LNCAP (cell line): ENCODE measurements around the gene RD3L.

Experiments
- TF ChIP-seq, protein P1 (sequence below): fragments of 450-650 bp; IDR thresholded peaks from 2 replicates; pipeline ENCODE4 v1.5.1; 2017; ENCODE audit warnings: mild to moderate bottlenecking

RD3L gene

DNA sequence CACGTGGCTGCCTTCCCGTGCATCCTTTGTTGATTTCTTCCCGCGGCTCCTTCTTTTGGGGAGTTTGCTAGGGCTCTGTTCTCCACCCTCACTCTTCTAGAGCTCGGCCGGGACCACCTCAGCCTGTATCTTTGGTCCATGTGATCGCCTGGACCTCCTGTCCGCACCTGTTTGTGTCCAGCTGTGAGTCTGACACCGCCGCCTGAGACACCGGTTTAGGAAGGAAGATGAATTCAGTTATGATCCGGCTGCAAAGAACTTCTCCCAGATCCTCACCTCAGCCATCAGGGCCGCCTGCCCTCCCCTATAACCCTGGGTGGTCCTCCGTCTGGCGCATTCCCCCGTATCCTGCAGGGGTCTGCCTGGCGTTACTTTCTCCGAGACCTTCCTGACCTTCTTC is 14.8 kb downstream of the RD3L start:
- TF ChIP-seq, protein P1, sequence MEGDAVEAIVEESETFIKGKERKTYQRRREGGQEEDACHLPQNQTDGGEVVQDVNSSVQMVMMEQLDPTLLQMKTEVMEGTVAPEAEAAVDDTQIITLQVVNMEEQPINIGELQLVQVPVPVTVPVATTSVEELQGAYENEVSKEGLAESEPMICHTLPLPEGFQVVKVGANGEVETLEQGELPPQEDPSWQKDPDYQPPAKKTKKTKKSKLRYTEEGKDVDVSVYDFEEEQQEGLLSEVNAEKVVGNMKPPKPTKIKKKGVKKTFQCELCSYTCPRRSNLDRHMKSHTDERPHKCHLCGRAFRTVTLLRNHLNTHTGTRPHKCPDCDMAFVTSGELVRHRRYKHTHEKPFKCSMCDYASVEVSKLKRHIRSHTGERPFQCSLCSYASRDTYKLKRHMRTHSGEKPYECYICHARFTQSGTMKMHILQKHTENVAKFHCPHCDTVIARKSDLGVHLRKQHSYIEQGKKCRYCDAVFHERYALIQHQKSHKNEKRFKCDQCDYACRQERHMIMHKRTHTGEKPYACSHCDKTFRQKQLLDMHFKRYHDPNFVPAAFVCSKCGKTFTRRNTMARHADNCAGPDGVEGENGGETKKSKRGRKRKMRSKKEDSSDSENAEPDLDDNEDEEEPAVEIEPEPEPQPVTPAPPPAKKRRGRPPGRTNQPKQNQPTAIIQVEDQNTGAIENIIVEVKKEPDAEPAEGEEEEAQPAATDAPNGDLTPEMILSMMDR, result no peak

DNA sequence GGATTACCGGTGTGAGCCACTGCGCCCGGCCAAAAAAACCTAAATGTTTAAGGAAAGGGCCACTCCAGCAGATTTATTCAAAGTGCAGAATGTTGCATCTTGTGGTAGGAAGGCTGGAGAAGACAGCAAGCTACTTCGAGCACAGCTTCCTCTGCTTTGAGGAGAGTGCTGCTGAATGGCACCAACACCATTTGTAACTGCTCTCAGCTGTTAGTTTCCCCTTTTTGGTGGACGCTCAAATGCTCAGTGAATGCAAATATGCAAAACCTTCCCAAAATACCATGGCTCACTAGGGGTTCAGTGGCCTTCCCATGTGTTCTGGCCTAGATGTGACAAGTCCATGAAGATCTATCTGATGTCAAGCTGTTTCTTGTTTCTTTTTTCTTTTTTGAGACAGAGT is 17.0 kb downstream of the RD3L start:
- TF ChIP-seq, protein P1, result no peak

DNA sequence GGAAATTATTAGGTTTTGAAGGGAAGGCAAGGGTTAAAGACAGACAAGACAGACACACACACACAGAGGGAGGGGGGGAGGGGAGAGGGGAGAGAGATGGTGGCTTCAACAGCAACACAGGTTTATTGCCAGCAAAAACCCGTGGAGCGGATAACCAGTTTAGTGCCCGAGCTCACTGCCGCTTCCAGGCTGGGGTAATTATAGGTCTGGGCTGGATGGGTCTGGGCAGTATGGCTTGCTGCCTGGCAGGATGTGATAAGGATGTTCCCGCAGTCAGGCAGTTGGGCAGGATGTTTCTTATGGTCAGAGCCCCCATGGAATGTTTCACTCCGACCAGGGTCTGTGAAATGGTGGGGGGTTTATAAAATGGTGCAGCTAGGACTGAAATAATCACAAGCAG is 18.5 kb downstream of the RD3L start:
- TF ChIP-seq, protein P1, result no peak

DNA sequence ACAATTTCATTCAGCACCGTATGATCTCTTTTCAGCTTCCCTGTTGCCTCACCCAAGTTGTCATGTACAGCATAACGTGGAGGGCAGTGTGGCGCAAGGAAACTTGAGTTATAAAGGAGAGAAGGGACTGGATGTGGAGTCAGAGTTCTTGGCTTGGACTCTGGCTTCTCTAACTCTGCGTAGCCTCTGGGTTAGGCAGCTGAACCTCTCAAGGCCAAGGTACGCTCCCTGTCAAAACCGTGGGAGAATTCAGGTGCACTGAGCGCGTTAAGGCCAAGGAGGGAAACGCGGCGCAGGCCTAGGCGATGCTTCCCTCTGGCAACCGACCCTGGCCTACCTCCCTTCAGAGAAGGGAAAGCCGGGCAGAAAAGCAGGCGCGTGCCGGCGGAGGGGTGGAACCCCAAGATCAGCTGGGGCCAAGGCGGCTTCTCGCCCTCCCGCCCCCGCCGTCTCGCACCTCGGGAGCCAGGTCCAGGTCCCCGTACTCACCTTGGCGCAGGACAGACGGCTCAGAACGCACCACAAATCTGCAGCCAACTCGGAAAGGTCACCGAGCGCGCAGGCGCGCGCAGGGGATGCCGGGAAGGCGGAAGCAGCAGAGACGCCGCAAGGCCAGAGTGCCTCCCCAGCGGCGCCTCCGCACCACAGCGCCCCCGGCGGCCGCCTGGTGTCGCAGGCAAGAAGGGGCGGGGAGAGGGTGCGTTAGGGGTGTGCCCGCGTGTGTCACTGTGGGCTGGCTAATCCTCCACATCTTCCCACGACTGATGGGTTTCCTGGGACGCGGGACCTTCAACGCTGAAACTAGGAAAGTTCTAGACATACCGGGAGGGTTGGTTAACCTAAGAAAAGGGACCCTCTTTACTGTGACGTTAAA is 21.1 kb downstream of the RD3L start:
- TF ChIP-seq, protein P1, result peak; percentile 96

DNA sequence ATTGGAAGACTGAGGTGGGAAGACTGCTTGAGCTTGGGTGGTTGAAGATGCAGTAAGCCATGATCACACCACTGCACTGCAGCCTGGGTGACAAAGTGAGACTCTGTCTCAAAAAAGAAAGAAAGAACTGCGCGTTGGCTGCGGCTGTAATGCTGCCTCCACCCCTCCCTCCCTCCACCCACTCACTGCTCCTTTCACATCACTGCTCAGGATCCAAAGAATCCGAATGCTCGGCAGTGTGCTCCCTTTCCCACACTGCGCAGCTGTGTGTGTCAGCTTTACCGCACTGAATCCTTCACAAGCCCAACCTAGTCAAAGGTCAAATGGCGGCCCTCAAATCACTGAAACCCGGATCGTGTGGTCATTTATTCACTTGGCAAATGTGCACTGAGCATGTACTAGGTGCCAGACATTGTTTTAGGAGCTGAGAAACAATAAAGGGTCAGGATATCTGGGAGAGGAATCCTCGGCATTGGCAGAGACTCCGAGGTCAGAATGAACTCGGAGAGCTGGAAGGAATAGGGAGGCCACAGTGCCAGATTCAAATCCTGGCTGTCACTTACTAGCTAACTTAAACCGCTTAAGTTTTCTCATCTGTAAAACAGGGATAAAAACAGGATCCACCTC is 25.6 kb downstream of the RD3L start:
- TF ChIP-seq, protein P1, result no peak

DNA sequence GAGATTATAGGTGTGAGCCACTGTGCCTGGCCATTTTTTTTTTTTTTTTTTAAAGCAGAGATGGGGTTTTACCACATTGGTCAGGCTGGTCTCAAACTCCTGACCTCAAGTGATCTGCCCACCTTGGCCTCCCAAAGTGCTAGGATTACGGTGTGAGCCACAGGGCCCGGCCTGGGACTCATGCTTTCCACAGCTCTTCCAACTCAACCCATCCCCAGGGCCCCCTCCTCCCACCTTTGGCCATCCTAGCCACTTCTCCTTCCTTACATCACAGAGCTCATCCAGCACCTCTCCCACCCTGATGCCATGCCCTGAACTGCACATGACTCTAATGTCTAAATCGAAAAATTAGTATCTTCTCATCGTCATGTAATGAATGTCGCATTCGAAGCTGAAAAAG is 26.7 kb downstream of the RD3L start:
- TF ChIP-seq, protein P1, result no peak

DNA sequence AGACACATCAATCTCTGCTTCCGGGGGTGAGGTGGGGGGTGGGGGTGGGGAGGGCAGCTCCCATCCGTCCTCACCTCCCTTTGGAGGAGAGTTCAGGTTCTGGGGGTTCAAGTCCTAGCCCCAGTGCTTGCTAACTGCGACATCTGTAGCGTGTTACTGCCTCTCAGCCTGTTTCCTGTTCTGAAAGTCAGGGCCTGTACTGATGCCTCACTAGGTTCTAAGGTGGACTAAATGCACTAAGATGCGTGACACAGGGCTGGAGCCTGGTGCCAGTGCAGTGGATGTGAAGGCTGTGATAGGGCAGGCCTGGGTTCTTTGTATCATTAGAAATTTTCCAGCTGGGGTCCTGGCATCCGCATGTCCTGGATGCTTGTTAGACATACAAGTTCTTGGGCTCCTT is 31.3 kb downstream of the RD3L start:
- TF ChIP-seq, protein P1, result no peak
